Liver (tissue), 3 donors: ENCODE results near the gene DNM3.

Experiments used
- ATF3 ChIP-seq: IDR thresholded peaks from 2 replicates; pipeline ENCODE4 v1.6.1; 2016; ENCODE audit warnings: antibody characterized with exemption
- CTCF ChIP-seq: fragments of 150-350 bp; IDR thresholded peaks from 2 replicates; pipeline ENCODE4 v1.5.1; 2017; ENCODE audit warnings: improper control_type of control experiment, low read depth, low read length; ENCODE audit not compliant: missing input control
- EGR1 ChIP-seq, 2 donors: IDR thresholded peaks; 2 replicates each; pipeline ENCODE4 v1.6.1; 2016 to 2018; ENCODE audit warnings: antibody characterized with exemption in 2 of 2, low read depth in 2 of 2
- HNF4G ChIP-seq: IDR thresholded peaks from 2 replicates; pipeline ENCODE4 v1.6.1; 2016; ENCODE audit warnings: antibody characterized with exemption
- SP1 ChIP-seq: IDR thresholded peaks from 2 replicates; pipeline ENCODE4 v1.6.1; 2018; ENCODE audit warnings: antibody characterized with exemption, mild to moderate bottlenecking
- YY1 ChIP-seq: IDR thresholded peaks from 2 replicates; pipeline ENCODE4 v1.6.1; 2016; ENCODE audit warnings: antibody characterized with exemption, mild to moderate bottlenecking
- donor health status: healthy.
- donor health status: healthy.

- TF ChIP-seq CTCF (no peak), SP1 (no peak), ATF3 (no peak), YY1 (no peak), EGR1 (IDR thresholded peaks at IDR 0.05; ENCODE audit: low read depth in 2 of 2) (no peak), HNF4G (no peak)
These were observed 616.3 kb downstream of the DNM3 start for GRCh38 chr1:172457479-172458130.
